Measurements from ENCODE around the gene NEAT1. TPM values are rescaled to one million over a fixed set of nuclear protein-coding genes. Genes with fewer than 3 reads are reported as not detected.

NEAT1 gene
- total and polyA plus RNA-seq, 2 of the 8 experiments (the other 6 are each of a cell fraction or from before 2014, with no cell fraction given): 2.4 to 10.7 TPM

GRCh38 chr11:65492387-65492636 lies 69.7 kb downstream of the NEAT1 start (continued):
- TF ChIP-seq EP300 (IDR thresholded peaks at IDR 0.05; ENCODE audit: borderline replicate concordance in 1 of 2, low read depth in 2 of 2, low read length in 2 of 2): no peak
- TF ChIP-seq CBX5 (IDR thresholded peaks at IDR 0.05; ENCODE audit: low read depth, low read length): no peak

Data from H1 (cell line).